GM19463 (cell line): ENCODE measurements around the gene MX2.
"Not testable (repeated sequence)": the region's sequence is repeated elsewhere in the genome, so short reads cannot be mapped to it uniquely, and the experiment has no call there.

Source experiments
- ATAC-seq: cut with Tn5 transposase; IDR thresholded peaks from one replicate; pipeline ENCODE4 v1.9.1; 2021; ENCODE audit warnings: mild to moderate bottlenecking, moderate library complexity; ENCODE audit not compliant: unreplicated experiment

Gene MX2

GRCh38 chr21:41333752-41334151 lies 28.1 kb upstream of the MX2 start:
- ATAC-seq, result no peak

GRCh38 chr21:41337515-41337914 lies 24.3 kb upstream of the MX2 start:
- no peak for ATAC-seq

- no peak for ATAC-seq
Observed at GRCh38 chr21:41338455-41338854, 23.4 kb upstream of the MX2 start.

GRCh38 chr21:41342035-41342434 lies 19.8 kb upstream of the MX2 start:
- ATAC-seq, result no peak

DNA sequence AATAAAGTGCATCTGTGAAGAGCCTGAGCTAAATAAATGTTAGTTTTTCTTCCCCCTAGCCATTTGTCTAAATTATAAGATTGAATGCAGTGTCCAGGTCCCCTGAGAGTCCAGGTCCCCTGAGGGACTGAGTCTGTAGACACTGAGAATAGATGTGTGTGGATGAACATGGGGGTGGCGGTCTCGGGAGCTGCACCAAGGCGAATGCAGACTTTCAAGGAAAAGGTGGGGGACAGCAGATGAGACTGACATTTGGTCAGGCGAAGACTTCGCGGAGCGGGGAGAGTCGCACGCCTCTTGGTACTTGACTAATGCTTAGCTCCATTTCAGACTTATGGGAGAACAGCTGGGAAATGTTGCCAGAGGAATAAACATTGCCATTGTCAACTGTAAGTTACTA lies 17.7 kb upstream of the MX2 start:
- no peak for ATAC-seq

GRCh38 chr21:41345356-41345755 lies 16.5 kb upstream of the MX2 start:
- ATAC-seq, result no peak

DNA sequence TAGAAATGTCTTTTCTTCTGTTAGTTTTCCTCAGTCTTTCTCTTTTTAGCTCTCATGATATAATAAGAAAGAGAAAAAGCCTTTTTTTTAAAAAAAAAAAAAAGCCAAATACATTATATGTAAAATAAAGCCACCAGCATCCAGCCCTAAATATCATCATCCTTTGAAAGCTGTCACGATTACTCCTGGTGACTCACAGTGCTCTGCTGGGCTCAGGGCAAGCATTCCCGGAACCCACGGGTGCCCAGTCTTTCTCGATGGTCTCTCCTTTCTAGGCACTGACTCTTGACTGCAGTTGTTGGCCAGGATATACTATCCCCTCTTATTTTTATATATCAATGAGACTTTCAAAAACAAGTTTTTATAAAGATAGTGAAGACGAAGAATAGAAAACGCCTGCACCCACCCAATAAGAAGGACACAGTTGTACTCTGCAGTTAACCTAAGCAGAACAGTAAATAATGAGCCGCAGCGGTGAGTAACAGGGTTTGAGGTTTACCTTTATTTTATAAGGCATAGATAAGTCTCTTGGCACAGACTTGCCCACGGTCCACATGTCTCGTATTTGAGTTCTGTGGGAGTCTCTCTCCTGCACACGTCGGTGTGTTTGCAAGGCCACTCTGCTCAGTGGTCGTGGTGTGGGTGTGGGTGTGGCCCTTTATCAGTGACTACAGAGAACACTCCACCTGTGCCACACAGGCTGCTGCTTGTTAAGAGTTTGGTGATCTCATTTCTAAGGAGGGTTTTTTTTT lies 15.7 kb upstream of the MX2 start:
- no peak for ATAC-seq

GRCh38 chr21:41346758-41347157 lies 15.1 kb upstream of the MX2 start:
- no peak for ATAC-seq

GRCh38 chr21:41348434-41348833 lies 13.4 kb upstream of the MX2 start:
- ATAC-seq, result no peak

DNA sequence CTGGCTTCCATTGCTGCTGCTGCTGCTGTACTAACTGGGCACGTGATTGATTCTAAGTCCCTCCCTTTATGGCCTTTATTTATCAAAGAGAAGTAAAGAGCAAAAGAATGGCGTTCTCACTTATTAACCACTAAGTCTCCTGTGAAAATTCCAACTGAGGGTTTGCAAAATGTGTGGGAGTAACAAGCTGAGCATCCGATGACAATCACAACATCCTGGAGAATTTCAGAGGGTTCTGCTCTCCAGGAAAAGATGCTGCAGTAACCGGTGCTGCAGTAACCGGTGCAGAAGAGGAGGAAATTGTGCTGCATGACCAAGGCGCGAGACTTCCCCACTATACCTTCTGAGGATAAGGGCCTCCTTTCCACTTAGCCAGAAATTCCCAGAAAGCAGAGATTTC lies 12.7 kb upstream of the MX2 start:
- ATAC-seq, result no peak

GRCh38 chr21:41349619-41350390 lies 12.0 kb upstream of the MX2 start:
- no peak for ATAC-seq

GRCh38 chr21:41350436-41351155 lies 11.2 kb upstream of the MX2 start:
- no peak for ATAC-seq

- no peak for ATAC-seq
Observed at GRCh38 chr21:41357546-41357945, 4.3 kb upstream of the MX2 start.

GRCh38 chr21:41358193-41359166 lies 3.3 kb upstream of the MX2 start:
- ATAC-seq, result no peak

GRCh38 chr21:41359286-41359685 lies 2.5 kb upstream of the MX2 start:
- ATAC-seq, result no peak

- ATAC-seq, result not testable (repeated sequence)
Observed at GRCh38 chr21:41359754-41360071, 2.1 kb upstream of the MX2 start.

DNA sequence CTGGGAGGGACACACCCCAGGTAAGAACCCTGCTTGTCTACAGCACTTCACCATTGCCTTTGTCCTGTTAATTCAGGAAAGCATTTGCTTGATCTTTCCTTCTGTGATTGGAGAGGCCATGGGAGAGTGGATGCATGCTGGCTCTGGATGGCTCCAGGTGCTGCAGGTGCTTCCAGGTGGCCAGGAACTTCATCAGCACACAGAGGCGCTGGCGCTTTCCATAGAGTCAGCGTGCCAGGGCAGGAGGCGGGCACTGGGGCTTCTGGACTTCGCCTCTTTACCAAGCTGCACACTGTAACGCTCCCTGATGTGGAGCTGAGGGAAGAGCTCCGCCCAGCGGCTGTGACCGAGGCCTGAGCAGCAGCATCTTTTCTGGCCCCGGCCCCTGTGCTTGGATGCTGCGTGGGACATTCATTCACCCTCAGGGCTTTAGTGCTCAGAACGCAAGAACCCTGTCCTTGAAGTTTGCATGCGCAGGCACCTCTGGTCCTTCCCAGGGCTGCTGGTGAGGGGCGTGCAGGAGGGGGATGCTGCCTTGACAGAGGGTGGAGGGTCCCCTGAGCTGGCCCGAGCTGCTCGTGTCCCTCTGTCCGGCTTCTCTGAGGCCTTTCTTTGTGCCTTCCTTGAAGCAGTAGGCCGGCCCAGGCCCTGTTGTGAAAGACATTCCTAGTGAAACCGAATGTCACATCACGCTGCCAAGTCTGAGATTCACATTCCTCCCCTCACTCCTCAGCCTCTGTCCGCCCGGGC lies 1.6 kb upstream of the MX2 start:
- ATAC-seq, result no peak

DNA sequence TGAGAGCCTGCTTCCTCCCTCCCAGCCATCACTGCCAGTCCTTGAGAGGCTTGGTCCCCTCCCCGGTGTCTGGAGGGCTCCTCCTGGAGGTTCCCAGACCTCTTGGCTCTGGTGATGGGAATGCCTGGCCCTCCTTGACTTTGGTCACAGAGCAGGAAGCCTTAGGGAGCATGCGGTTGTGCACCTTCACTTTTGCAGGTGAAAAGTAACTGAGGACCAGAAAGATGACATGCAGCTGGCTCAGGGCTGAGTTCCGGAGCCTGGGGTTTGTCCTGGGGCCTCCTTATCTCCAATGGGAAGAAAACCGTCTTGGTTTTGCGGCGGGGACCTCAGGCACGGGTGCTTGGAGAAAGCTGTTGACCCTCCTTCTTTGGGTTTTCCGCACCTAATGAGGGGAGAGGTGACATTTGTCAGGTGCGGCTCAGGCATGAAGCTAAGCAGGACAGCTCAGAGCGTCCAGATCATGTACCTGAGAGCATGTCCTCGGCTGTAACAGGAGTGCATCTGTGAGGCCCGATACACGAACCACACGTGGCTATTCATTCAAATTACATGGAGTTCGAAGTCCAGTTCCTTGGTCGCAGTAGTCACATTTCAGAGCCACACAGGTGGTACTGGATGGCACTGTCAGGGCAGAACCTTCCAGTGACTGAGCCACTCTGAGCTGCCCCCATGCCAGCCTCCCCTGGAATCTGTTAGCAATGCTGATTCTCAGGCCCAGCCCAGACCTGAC lies 608 bp upstream of the MX2 start:
- no peak for ATAC-seq

GRCh38 chr21:41362605-41363369 lies 960 bp downstream of the MX2 start:
- no peak for ATAC-seq
